Fibroblast of skin of right biceps (primary cell): Measurements from ENCODE around the gene USP2.

Source experiments
- DNase-seq: peaks from one replicate; pipeline ENCODE4 v3.0.0-alpha.2; 2013

USP2 gene

GRCh38 chr11:119341222-119342022 is 40.1 kb downstream of the USP2 start:
- DNase-seq: no peak

DNA sequence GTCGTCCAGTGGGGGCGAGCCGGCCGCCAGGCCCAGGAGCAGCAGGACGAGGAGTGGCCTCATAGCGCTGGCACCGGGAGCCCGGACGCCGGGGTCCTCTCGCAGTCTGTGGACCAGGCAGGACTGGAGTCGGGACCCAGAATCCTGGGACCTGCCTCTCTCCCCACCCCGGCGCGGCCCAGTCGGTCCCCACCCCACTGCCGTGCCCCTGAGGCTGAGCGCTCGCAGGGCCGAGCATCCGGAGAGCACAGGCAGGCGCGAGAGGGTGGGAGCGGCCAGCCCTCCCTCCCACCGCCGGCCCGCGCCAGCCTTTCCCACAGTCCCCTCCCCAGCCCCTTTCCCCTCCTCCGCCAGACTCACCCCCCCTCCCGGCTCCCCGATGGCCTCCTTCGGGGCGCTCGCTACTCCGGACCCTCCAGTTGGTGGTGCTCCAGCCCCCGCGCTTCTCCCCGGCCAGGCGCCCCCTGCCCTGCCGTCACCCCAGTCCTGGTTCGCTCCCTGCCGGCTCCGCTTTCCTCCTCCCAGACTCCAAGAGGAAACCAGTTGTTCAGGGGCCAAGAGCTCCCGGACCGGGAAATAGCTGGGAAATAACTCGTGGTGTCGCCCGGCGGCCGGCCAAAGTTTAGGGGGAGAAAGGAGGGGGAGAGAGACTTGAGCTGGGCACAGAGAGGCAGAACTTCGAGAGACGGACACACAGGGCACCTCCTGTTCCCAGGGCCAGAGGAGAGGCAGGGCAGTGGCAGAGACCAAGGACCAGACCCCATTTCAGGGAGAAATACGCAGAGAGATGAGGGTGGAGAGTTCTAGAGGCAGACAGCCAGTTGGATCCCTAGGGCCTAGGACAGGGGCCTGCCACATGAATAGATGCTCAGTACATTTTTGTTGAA is 40.9 kb downstream of the USP2 start, which contains the start of gene C1QTNF5:
TSS of gene C1QTNF5 (minus strand) at position 549 of the 887 bp plus-strand sequence. CDS start at position 63, 486 bp downstream.
- peak; percentile 79 for DNase-seq

DNA sequence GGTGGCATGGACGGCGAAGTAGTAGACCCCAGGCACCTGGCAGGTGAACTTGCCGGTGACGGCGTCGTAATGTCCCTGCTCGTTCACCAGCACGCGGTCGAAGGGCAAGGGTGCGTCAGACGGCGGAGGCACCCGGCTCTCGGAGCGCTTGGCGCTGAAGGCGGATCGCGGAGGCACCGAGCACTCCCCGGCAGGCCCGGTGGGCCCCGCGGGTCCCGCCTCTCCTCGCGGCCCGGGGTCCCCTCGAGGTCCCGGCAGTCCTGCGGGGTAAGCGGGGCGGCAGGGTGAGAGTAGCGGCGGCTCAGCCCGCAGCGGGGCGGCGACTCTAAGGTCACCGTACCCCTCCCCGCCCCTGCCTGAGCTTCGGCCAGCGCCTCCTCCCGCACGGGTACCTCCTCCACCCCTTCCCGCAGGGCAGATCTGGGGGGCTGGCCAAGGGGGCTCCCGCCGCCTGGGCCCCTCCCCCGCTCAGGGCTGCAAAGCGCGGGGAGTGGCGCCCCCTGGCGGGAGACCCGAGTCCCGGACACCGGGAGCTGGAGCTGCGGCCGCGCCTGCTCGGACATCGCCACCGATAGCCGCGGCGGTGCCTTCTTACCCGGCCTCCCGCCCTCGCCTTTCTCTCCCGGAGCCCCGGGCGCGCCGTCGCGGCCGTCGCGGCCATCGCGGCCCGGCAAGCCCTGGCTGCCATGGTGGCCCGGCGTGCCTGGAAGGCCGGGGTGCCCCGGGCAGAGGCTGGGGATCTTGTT is 41.7 kb downstream of the USP2 start:
- peak; percentile 47 for DNase-seq

DNA sequence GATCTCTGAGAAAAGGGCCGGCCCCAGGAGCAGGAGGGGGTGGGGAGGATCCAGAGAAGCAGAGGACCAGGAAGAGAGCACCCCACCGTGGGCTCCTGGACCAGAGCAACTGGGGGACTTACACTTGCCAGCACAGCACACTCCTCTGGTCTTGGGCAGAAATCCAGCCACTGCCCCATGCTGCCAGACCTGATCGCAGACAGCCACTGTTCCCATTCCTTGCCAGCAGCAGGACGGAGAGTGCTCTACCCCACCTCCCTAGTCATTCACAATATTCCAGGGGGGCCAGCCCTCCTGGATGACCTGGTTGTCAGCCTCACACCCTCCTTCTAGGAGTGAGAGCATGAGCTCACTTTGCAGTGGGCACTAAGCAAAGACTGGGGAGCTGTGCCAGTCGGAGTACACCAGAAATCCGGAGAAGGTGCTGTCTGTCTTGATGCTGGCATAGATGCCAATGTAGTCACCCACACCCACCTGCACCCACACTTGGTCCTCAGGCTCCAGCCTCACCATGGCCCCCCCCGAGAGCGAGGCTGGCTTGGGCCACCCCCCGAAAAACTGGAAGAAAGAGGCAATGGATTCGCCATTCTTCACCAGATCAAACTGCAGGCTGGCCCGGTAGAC is 42.4 kb downstream of the USP2 start:
- no peak for DNase-seq

GRCh38 chr11:119338318-119338890 is 43.1 kb downstream of the USP2 start:
- DNase-seq: no peak

GRCh38 chr11:119337581-119338317 is 43.7 kb downstream of the USP2 start:
- peak; percentile 96 for DNase-seq

DNA sequence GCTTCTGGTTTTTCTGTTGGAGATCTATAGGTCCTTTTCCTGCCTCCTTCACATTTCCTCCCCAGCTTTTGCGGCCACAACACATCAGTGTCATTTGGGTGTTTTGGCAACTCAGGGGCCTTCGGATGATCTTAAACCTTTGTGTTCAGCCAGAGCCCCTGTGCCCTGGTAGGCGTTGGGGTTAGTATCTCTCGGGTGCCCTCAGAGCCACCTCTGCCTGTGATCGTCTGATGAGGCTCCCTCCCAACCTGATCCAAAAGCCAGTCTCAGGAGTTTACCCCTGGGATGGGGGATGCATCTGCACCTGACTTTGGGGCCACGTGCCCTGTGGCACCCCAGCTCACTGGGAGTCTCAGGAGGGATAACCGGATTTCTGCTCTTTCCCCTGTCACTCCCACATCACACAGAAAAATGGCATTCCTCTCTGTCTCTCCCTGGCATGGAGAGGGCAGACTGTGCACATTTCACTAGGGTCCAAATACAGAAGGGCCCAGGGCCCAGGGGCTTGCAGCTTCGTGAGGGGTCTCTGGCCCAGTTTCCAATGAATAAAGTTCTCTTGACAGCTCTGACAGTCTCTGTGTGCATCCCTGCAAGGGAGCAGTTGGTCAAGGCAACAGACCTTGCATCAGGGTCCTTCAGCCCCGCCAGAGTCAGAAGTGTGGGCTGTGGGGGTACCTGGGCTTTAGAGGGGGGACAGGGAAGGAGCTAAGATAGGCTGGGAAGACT is 44.6 kb downstream of the USP2 start:
- no peak for DNase-seq

GRCh38 chr11:119335655-119336543 is 45.6 kb downstream of the USP2 start:
- DNase-seq: no peak

GRCh38 chr11:119335091-119335654 is 46.3 kb downstream of the USP2 start:
- no peak for DNase-seq

- DNase-seq: peak; percentile 99
Measured at GRCh38 chr11:119334174-119334930, 47.1 kb downstream of the USP2 start, which contains the start of gene RNF26. RNF26 (plus strand) TSS chr11:119334527; CDS start chr11:119335123, 596 bp downstream.

GRCh38 chr11:119332111-119332765 is 49.3 kb downstream of the USP2 start:
- DNase-seq: no peak

DNA sequence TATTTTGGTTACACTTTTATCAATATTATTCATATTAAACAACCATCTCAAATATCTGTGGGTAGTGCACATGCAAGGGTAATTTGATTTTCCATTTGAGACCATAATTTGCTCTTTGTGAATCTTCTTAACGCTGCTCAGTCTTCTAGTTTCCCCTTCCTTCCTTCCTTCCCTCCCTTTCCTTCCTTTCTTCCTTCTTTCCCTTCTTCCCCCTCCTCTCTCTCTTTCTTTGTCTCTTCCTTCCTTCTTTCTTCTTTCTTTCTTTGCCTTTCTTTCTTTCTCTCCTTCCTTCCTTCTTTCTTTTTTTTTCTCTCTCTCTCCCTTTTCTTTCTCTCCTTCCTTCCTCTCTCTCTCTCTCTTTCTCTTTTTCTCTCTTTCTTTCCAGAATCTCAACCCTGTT is 51.3 kb downstream of the USP2 start:
- no peak for DNase-seq

DNA sequence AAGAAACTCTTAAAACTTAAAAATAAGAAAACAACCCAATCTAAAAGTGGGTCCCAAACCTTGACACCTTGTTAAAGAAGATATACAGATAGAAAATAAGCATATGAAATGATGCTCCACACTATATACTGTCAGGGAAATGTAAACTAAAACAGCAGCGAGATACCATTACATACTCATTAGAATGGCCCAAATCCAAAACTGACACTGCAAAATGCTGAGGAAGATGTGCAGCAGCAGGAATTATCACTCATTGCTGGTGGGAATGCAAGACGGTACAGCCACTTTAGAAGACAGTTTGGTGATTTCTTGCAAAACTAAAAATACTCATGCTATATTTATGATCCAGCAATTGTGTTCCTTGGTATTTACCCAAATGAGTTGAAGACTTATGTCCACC is 52.2 kb downstream of the USP2 start:
- DNase-seq: no peak

GRCh38 chr11:119324189-119324588 is 57.3 kb downstream of the USP2 start:
- DNase-seq: no peak

GRCh38 chr11:119323532-119324033 is 57.9 kb downstream of the USP2 start:
- peak; percentile 71 for DNase-seq

DNA sequence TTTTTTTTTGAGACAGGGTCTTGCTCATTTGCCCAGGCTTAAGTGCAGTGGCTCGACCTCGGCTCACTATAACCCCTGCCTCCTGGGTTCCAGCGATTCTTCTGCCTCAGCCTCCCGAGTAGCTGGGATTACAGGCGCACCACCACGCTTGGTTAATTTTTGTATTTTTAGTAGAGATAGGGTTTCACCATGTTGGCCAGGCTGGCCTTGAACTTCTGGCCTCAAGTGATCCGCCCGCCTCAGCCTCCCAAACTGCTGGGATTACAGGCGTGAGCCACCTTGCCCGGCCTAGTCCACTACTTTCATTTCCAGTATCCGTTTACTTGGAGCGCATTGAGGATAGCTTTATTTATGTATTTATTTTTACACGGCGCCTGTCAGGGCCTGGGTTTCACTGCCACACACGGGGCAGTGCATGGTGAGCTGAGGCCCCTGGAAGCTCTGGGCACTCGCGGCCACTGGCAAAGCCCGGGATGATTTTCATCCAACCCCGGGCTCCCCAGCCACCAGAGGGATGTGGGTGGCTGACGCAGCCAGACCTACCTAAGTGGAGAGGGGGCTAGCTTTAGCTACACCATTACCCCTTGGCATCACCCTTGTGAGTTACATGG is 58.5 kb downstream of the USP2 start:
- no peak for DNase-seq

DNA sequence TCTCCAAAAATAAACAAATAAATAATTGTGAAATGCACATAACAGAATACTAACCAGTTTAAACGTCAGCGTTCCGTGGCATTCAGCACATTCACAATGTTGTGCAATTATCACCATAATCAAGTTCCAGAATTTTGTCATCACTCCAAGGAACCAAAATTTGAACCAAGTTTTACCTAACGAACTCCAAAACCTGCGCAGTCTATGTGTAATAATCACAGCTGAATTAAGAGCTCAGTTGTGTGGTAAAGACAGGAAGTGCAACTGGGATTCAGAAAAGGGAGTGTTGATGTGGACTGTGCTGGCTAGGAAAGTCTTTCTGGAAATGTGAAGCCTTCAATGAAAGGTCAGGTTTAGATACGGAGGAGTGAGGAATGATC is 59.1 kb downstream of the USP2 start:
- no peak for DNase-seq
